Peyer's patch (tissue), 4 donors: ENCODE results near the gene LILRA1.
"Not testable (repeated sequence)": the region's sequence is repeated elsewhere in the genome, so short reads cannot be mapped to it uniquely, and the experiment has no call there.

ENCODE experiments used
- POLR2A ChIP-seq, 2 donors: fragments of 450-650 bp; IDR thresholded peaks; one replicate each; pipeline ENCODE4 v1.5.1; 2017; ENCODE audit warnings: antibody characterized with exemption in 2 of 2, mild to moderate bottlenecking in 2 of 2, moderate library complexity in 2 of 2
- TF ChIP-seq, protein P1 (sequence below), 6 experiments: fragments of 450-650 bp in 4 of 6; fragments of 200-600 bp in 2 of 6; sonication (generic) in 1 of 6; IDR thresholded peaks; one replicate each; pipeline ENCODE4 v1.5.1; 2017 to 2019; ENCODE audit warnings: antibody characterized with exemption in 6 of 6, mild to moderate bottlenecking in 3 of 6, moderate library complexity in 1 of 6

DNA sequence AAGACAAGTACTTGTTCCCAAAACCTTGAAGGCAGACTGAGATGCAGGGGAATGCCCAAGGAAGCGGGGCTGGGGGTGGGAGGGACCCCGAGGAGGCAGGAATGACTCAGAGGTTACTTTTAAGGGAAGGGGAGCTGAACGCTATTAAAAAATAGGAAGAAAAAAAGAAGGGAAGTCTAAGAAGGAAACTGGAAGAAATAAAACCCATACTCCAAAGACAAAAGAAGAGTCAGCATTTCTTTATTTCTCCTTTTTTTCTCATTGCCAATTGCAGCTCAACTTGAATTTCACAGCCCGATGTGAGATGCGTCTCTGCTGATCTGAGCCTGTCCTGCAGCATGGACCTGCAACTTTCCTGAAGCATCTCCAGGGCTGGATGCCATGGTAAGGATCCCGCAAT, 50.2 kb downstream of the LILRA1 start:
- TF ChIP-seq POLR2A (IDR thresholded peaks at IDR 0.05): not testable (repeated sequence)
- TF ChIP-seq, protein P1, sequence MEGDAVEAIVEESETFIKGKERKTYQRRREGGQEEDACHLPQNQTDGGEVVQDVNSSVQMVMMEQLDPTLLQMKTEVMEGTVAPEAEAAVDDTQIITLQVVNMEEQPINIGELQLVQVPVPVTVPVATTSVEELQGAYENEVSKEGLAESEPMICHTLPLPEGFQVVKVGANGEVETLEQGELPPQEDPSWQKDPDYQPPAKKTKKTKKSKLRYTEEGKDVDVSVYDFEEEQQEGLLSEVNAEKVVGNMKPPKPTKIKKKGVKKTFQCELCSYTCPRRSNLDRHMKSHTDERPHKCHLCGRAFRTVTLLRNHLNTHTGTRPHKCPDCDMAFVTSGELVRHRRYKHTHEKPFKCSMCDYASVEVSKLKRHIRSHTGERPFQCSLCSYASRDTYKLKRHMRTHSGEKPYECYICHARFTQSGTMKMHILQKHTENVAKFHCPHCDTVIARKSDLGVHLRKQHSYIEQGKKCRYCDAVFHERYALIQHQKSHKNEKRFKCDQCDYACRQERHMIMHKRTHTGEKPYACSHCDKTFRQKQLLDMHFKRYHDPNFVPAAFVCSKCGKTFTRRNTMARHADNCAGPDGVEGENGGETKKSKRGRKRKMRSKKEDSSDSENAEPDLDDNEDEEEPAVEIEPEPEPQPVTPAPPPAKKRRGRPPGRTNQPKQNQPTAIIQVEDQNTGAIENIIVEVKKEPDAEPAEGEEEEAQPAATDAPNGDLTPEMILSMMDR (IDR thresholded peaks at IDR 0.05): not testable (repeated sequence)
